ENCODE data around the gene GPHN.

The GPHN gene

DNA sequence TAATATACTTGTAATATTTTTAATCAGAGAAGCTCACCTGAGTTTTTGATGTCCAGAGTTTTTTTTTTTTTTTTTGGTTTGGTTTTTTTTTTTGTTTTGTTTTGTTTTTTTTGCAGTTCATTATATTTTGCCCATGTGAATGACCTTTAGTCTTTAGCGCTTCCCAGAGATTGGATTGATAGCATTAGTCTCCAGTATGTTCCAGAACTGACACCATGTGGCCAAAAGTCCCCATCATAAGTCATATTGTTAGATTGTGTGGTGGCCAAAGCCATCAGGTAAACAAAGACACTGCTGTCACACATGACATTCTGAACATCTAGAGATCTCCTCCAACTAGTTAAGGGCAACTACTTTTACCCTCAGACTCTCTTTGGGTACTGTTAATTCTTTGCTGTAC, 408.5 kb downstream of the GPHN start:
- TF ChIP-seq POLR2A (IDR thresholded peaks at IDR 0.05; ENCODE audit: low read depth, low read length) (no peak), POU2F2 (IDR thresholded peaks at IDR 0.05; ENCODE audit: low read depth, low read length) (no peak), SPI1 (IDR thresholded peaks at IDR 0.05; ENCODE audit: low read depth, low read length) (no peak), POLR2AphosphoS5 (IDR thresholded peaks at IDR 0.05; ENCODE audit: low read depth, low read length) (no peak), TAF1 (IDR thresholded peaks at IDR 0.05; ENCODE audit: low read depth, low read length) (no peak), PAX5 (IDR thresholded peaks at IDR 0.05; ENCODE audit: insufficient read depth, low read length, severe bottlenecking) (no peak)
- FAIRE-seq (no peak), DNase-seq (ENCODE audit: insufficient read length, low spot score) (no peak)

- DNase-seq (ENCODE audit: insufficient read length, low spot score), result no peak
- no peak for FAIRE-seq
- TF ChIP-seq POLR2AphosphoS5 (IDR thresholded peaks at IDR 0.05; ENCODE audit: low read depth, low read length) (no peak), POLR2A (IDR thresholded peaks at IDR 0.05; ENCODE audit: low read depth, low read length) (no peak), PAX5 (IDR thresholded peaks at IDR 0.05; ENCODE audit: insufficient read depth, low read length, severe bottlenecking) (no peak), POU2F2 (IDR thresholded peaks at IDR 0.05; ENCODE audit: low read depth, low read length) (no peak)
Measured at GRCh38 chr14:66918527-66918926, 410.6 kb downstream of the GPHN start.

DNA sequence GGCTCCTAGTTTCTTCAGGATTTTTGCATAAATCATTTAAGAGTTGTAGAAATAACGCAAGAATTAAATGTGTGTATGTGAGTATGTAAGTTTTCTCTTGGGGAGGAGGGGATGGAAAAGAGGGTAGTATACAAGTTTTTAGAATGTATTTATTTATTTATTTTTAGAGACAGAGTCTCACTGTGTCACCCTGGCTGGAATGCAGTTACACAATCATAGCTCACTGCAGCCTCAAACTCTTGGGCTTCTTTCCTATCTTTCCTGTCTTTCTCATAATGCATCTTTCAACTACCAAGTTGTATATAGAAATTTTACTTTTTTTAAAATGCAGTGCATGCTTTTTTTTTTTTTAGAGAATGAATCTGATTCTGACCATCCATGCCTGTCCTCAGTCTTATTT, 412.2 kb downstream of the GPHN start:
- TF ChIP-seq TAF1 (IDR thresholded peaks at IDR 0.05; ENCODE audit: low read depth, low read length) (no peak), POU2F2 (IDR thresholded peaks at IDR 0.05; ENCODE audit: low read depth, low read length) (no peak), POLR2A (IDR thresholded peaks at IDR 0.05; ENCODE audit: low read depth, low read length) (no peak), POLR2AphosphoS5 (IDR thresholded peaks at IDR 0.05; ENCODE audit: low read depth, low read length) (no peak)

GRCh38 chr14:66923251-66923650, 415.3 kb downstream of the GPHN start:
- TF ChIP-seq SPI1 (IDR thresholded peaks at IDR 0.05; ENCODE audit: low read depth, low read length) (no peak), PAX5 (IDR thresholded peaks at IDR 0.05; ENCODE audit: insufficient read depth, low read length, severe bottlenecking) (no peak), POLR2AphosphoS5 (IDR thresholded peaks at IDR 0.05; ENCODE audit: low read depth, low read length) (no peak), TAF1 (IDR thresholded peaks at IDR 0.05; ENCODE audit: low read depth, low read length) (no peak), POU2F2 (IDR thresholded peaks at IDR 0.05; ENCODE audit: low read depth, low read length) (no peak), POLR2A (IDR thresholded peaks at IDR 0.05; ENCODE audit: low read depth, low read length) (no peak)
- no peak for FAIRE-seq
- no peak for DNase-seq (ENCODE audit: insufficient read length, low spot score)

More for the DNA sequence above, 412.2 kb downstream of the GPHN start:
- FAIRE-seq (no peak), DNase-seq (ENCODE audit: insufficient read length, low spot score) (no peak)

- FAIRE-seq (no peak), DNase-seq (ENCODE audit: insufficient read length, low spot score) (no peak)
- TF ChIP-seq SPI1 (IDR thresholded peaks at IDR 0.05; ENCODE audit: low read depth, low read length) (no peak), PAX5 (IDR thresholded peaks at IDR 0.05; ENCODE audit: insufficient read depth, low read length, severe bottlenecking) (no peak), TAF1 (IDR thresholded peaks at IDR 0.05; ENCODE audit: low read depth, low read length) (no peak), POU2F2 (IDR thresholded peaks at IDR 0.05; ENCODE audit: low read depth, low read length) (no peak), POLR2A (IDR thresholded peaks at IDR 0.05; ENCODE audit: low read depth, low read length) (no peak), POLR2AphosphoS5 (IDR thresholded peaks at IDR 0.05; ENCODE audit: low read depth, low read length) (no peak)
Measured at GRCh38 chr14:66939409-66939808, 431.5 kb downstream of the GPHN start.

DNA sequence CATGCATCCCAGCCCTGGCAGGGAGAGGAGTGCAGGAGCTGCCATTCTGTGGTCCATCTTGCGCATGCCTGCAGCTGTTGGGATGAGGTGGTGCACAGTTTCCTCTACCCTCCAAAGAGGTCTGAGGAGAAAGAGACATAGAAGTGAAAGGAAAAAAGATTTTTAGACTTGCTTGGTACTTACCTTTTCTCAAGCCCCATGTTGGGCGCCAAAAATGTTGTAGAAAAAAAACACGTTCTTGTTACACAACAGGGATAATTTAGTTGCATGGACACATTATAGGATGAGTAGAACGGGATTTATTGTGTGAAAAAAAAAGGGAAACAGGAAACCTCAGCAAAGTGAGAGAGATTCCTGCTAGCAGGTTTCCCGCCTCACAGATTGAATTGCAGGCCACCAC, 436.9 kb downstream of the GPHN start:
- FAIRE-seq (no peak), DNase-seq (ENCODE audit: insufficient read length, low spot score) (no peak)
- TF ChIP-seq SPI1 (IDR thresholded peaks at IDR 0.05; ENCODE audit: low read depth, low read length) (no peak), TAF1 (IDR thresholded peaks at IDR 0.05; ENCODE audit: low read depth, low read length) (no peak), POLR2AphosphoS5 (IDR thresholded peaks at IDR 0.05; ENCODE audit: low read depth, low read length) (no peak), PAX5 (IDR thresholded peaks at IDR 0.05; ENCODE audit: insufficient read depth, low read length, severe bottlenecking) (no peak), POU2F2 (IDR thresholded peaks at IDR 0.05; ENCODE audit: low read depth, low read length) (no peak), POLR2A (IDR thresholded peaks at IDR 0.05; ENCODE audit: low read depth, low read length) (no peak)

GRCh38 chr14:66955159-66955558, 447.2 kb downstream of the GPHN start:
- DNase-seq (ENCODE audit: insufficient read length, low spot score), result no peak
- FAIRE-seq, result no peak
- TF ChIP-seq TAF1 (IDR thresholded peaks at IDR 0.05; ENCODE audit: low read depth, low read length) (no peak), SPI1 (IDR thresholded peaks at IDR 0.05; ENCODE audit: low read depth, low read length) (no peak), POLR2A (IDR thresholded peaks at IDR 0.05; ENCODE audit: low read depth, low read length) (no peak), PAX5 (IDR thresholded peaks at IDR 0.05; ENCODE audit: insufficient read depth, low read length, severe bottlenecking) (no peak), POU2F2 (IDR thresholded peaks at IDR 0.05; ENCODE audit: low read depth, low read length) (no peak), POLR2AphosphoS5 (IDR thresholded peaks at IDR 0.05; ENCODE audit: low read depth, low read length) (no peak)

GRCh38 chr14:66959437-66960050, 451.6 kb downstream of the GPHN start:
- no peak for FAIRE-seq

DNA sequence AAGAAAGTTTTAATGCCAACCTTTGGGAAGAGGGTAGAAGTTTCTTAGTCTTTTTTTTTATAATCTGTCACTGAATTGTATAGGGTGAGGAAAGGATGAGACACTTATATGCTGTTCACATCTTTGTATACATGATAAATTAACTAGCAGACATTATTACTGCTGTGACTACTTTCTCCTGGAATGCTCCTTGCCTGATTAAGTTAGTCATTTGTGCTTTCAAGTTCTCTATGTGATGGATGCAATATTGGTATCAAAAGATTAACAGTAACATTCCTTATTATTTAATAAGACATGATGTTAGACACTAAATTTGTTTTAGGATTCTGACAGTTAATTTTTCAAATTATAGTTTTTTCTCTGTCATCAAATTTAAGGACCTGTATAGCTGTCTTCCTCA, 457.9 kb downstream of the GPHN start:
- FAIRE-seq (no peak), DNase-seq (ENCODE audit: insufficient read length, low spot score) (no peak)
- TF ChIP-seq TAF1 (IDR thresholded peaks at IDR 0.05; ENCODE audit: low read depth, low read length) (no peak), POLR2AphosphoS5 (IDR thresholded peaks at IDR 0.05; ENCODE audit: low read depth, low read length) (no peak), SPI1 (IDR thresholded peaks at IDR 0.05; ENCODE audit: low read depth, low read length) (no peak), POU2F2 (IDR thresholded peaks at IDR 0.05; ENCODE audit: low read depth, low read length) (no peak), PAX5 (IDR thresholded peaks at IDR 0.05; ENCODE audit: insufficient read depth, low read length, severe bottlenecking) (no peak), POLR2A (IDR thresholded peaks at IDR 0.05; ENCODE audit: low read depth, low read length) (no peak)

More at GRCh38 chr14:66959437-66960050, 451.6 kb downstream of the GPHN start:
- TF ChIP-seq TAF1 (IDR thresholded peaks at IDR 0.05; ENCODE audit: low read depth, low read length) (no peak), POLR2A (IDR thresholded peaks at IDR 0.05; ENCODE audit: low read depth, low read length) (no peak), SPI1 (IDR thresholded peaks at IDR 0.05; ENCODE audit: low read depth, low read length) (no peak), POLR2AphosphoS5 (IDR thresholded peaks at IDR 0.05; ENCODE audit: low read depth, low read length) (no peak), POU2F2 (IDR thresholded peaks at IDR 0.05; ENCODE audit: low read depth, low read length) (no peak), PAX5 (IDR thresholded peaks at IDR 0.05; ENCODE audit: insufficient read depth, low read length, severe bottlenecking) (no peak)
- DNase-seq (ENCODE audit: insufficient read length, low spot score), result no peak

- no peak for FAIRE-seq
- no peak for TF ChIP-seq SPI1 (IDR thresholded peaks at IDR 0.05; ENCODE audit: low read depth, low read length)
Measured at GRCh38 chr14:66972469-66972868, 464.5 kb downstream of the GPHN start.

More at GRCh38 chr14:66972469-66972868, 464.5 kb downstream of the GPHN start:
- DNase-seq (ENCODE audit: insufficient read length, low spot score), result no peak
